ENCODE results near the gene SLC43A2. TPM values are rescaled to one million over a fixed set of nuclear protein-coding genes. Genes with fewer than 3 reads are reported as not detected.

The SLC43A2 gene
- polyA plus RNA-seq, 1 of the 3 experiments (the other 2 are of a cell fraction): 9.8 TPM

DNA sequence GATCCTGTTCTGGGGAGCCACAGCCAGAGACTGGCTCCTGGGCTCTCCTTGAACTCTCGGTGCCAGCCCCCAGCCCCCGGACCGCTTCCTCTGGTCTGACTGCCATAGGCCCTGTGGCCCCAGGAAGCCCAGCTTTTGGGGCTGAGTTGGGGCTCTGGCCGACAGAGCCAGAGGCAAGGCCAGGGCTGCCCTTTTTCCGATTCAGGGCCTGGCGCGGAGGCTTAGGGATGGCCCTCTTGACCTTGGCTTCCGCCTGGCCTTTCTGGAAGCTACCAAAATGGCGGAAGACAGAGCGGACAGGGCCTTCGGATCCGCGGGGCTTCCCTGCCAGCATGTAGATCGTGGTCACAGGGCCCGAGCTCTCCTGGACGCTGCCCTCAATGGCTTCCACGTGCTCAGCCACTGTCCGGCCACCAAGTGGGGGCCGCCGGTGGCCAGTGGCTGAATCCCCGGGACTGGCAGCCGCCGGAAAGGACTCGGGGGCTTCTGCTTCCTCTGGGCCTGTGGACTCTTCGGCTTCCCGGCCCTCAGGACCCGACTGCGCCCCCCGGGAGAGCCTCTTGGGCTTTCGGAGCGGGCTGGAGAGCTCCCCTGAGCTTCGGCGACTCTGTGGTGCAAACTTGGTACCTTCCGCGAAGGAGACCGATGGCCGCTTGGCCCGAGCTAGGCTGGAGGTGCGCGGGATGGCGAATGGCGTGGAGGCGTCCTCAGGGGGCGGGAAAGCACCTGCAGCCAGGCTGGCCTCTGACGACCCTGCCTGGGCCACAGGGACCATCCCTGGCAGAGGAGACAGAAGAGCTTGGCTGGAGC, 6.4 kb upstream of the SLC43A2 start:
- Histone ChIP-seq H3F3A (replicated peaks; ENCODE audit: insufficient read depth) (no peaks in the 10 kb centered on the region), H3K4me1 (ENCODE audit: control insufficient read depth in 1 of 2, insufficient read depth in 2 of 2, low read depth in 1 of 2, low read length in 1 of 2) (peaks cover 0 to 8% of the 10 kb centered on the region in 2 experiments; a peak in 1 of 4 replicates), H3K9ac (no peak overlapping the region), H2AFZ (ENCODE audit: low read depth) (no peak overlapping the region), H3K79me2 (ENCODE audit: insufficient read depth) (no peaks in the 10 kb centered on the region), H3K27ac (ENCODE audit: low read depth in 2 of 2, low read length in 1 of 2) (no peak overlapping the region), H3K27me3 (ENCODE audit: insufficient read depth) (no peaks in the 10 kb centered on the region), H4K20me1 (ENCODE audit: insufficient read depth) (no peaks in the 10 kb centered on the region), H3K9me3 (no peaks in the 10 kb centered on the region), H3K4me3 (ENCODE audit: low read depth in 2 of 2, low read length in 1 of 2) (no peak overlapping the region), H3K9me2 (no peaks in the 10 kb centered on the region), H3K36me3 (replicated peaks in 1 of 2; ENCODE audit: control insufficient read depth in 1 of 2, insufficient read depth in 2 of 2, low read length in 1 of 2) (no peaks in the 10 kb centered on the region), H3K4me2 (no peak overlapping the region)
- TF ChIP-seq NFIC (IDR thresholded peaks at IDR 0.05; ENCODE audit: borderline replicate concordance): no peak
- DNase-seq: no peak
- 96% methylated on average over 11 of the region's 45 CpGs for WGBS (ENCODE audit: low lambda C conversion rate)
- ChIA-PET POLR2A (no interaction called here), CTCF (interaction anchor here (0.6 to 1.0 kb wide), 3 partner anchors 32 to 1111 kb away, joined by 3 to 4 read pairs (median 3); no protein-coding TSS in a partner anchor)

GRCh38 chr17:1630662-1631061, 2.0 kb upstream of the SLC43A2 start:
- Histone ChIP-seq H4K20me1 (ENCODE audit: insufficient read depth) (no peaks in the 10 kb centered on the region), H3K27ac (ENCODE audit: low read depth in 2 of 2, low read length in 1 of 2) (no peak overlapping the region), H3K36me3 (replicated peaks in 1 of 2; ENCODE audit: control insufficient read depth in 1 of 2, insufficient read depth in 2 of 2, low read length in 1 of 2) (no peaks in the 10 kb centered on the region), H3F3A (replicated peaks; ENCODE audit: insufficient read depth) (no peaks in the 10 kb centered on the region), H3K27me3 (ENCODE audit: insufficient read depth) (no peaks in the 10 kb centered on the region), H3K4me1 (ENCODE audit: control insufficient read depth in 1 of 2, insufficient read depth in 2 of 2, low read depth in 1 of 2, low read length in 1 of 2) (peaks cover 3 to 13% of the 10 kb centered on the region in 2 experiments; a peak in 2 of 4 replicates), H3K4me2 (no peak overlapping the region), H3K79me2 (ENCODE audit: insufficient read depth) (no peaks in the 10 kb centered on the region), H3K4me3 (ENCODE audit: low read depth in 2 of 2, low read length in 1 of 2) (no peak overlapping the region), H3K9me2 (no peaks in the 10 kb centered on the region), H3K9me3 (no peaks in the 10 kb centered on the region), H3K9ac (no peak overlapping the region), H2AFZ (ENCODE audit: low read depth) (no peak overlapping the region)
- POLR2A ChIA-PET: interaction anchor here (1.0 kb wide), 1 partner anchor 57 kb away, joined by 3 read pairs; no protein-coding TSS in a partner anchor
- CTCF ChIA-PET: interaction anchor here (0.8 to 4.0 kb wide), 6 partner anchors 10 to 265 kb away, joined by 3 to 42 read pairs (median 11); partner anchors contain the start of gene RILP
- WGBS (ENCODE audit: low lambda C conversion rate): 65% methylated on average over 4 of the region's 4 CpGs
- DNase-seq: no peak
- TF ChIP-seq, protein P1, sequence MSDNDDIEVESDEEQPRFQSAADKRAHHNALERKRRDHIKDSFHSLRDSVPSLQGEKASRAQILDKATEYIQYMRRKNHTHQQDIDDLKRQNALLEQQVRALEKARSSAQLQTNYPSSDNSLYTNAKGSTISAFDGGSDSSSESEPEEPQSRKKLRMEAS (IDR thresholded peaks at IDR 0.05; ENCODE audit: low read depth): no peak
- no peak for TF ChIP-seq SMC3 (IDR thresholded peaks at IDR 0.05; ENCODE audit: low read depth, low read length)
- TF ChIP-seq FOXJ3 (CRISPR knock-in tag; IDR thresholded peaks at IDR 0.05): no peak
- TF ChIP-seq TCF12 (IDR thresholded peaks at IDR 0.05): no peak
- no peak for TF ChIP-seq NFIC (IDR thresholded peaks at IDR 0.05; ENCODE audit: borderline replicate concordance)
- TF ChIP-seq TAF1 (IDR thresholded peaks at IDR 0.05; ENCODE audit: borderline replicate concordance, low read depth, low read length): no peak
- no peak for TF ChIP-seq FOXM1 (IDR thresholded peaks at IDR 0.05; ENCODE audit: low read depth)
- no peak for TF ChIP-seq CHD2 (IDR thresholded peaks at IDR 0.05; ENCODE audit: low read length, partially characterized antibody)

Measured in SK-N-SH (cell line).